GM15510 (cell line): ENCODE results near the gene RHBDD3.

Experiments
- POLR2A ChIP-seq: IDR thresholded peaks from 3 replicates; pipeline ENCODE4 v1.6.1; 2011; ENCODE audit warnings: borderline replicate concordance; ENCODE audit not compliant: insufficient read length; ENCODE audit errors: extremely low read depth

Gene RHBDD3

DNA sequence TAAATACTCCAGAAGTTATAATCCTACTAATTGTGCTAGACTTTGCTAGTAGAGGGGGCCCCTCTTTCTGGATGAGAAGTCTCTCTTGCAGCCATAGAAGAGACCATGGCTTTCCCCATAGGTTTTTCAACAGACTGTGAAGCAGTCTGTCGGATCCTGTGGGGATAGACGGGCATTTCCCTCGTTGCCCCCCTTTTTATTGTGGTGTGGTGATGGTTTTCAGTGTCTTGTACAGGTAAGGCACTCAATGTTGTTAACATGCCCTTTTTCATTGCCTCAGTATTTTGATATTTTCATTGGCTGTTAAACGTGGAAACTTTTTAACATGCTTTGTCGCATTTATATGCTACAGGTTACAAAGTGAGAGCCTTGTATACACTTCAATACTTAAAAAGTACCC lies 22.3 kb upstream of the RHBDD3 start:
- TF ChIP-seq POLR2A: no peak

DNA sequence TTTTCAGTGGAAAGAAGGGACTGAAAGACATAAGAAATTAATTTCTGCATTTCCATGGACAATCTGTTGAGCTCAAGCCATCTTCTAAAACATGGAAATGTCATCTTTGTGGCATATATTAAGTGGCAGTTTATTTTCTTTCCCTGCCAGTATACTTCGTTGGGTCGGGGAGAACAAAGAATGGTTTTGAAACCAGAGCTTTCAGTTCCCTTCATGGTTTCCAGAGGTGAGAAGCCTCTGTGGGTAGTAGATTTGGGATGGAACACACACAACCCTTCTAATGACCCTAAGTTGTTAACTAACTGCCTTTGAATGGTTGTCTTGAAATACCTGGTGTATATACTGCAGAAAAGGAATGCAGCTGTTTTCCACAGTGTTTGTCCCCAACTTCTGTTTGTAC lies 21.1 kb upstream of the RHBDD3 start:
- no peak for TF ChIP-seq POLR2A

DNA sequence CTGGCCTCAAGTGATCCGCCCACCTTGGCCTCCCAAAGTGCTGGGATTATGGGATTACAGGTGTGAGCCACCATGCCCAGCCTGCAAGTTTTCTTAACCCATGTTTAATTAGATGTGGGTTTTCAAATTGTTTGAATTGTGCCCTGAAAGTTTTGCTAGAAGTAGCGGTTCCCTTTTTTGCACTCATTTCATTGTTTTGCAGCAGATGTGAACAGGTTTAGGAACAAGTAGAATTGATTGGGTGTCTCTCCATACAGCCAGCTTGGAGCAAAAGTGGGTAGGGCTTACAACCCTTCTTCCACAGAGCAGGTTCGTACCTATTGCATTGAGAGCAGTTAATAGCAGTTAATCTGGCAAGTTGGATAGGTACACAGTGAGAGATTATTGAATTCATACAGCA lies 16.4 kb upstream of the RHBDD3 start:
- TF ChIP-seq POLR2A: no peak

DNA sequence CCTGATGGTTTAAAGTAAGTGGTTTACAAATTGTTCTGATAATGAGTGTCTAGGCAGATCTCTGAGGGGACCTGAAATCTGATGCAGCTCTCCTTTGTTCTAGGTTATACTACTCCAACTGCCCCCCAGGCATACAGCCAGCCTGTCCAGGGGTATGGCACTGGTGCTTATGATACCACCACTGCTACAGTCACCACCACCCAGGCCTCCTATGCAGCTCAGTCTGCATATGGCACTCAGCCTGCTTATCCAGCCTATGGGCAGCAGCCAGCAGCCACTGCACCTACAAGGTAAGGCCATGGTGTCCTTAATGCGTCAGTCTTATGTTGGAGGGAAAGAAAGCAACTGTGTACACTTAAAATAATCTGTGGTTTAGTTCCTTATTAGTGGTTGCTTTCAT lies 10.1 kb upstream of the RHBDD3 start:
- TF ChIP-seq POLR2A: no peak

DNA sequence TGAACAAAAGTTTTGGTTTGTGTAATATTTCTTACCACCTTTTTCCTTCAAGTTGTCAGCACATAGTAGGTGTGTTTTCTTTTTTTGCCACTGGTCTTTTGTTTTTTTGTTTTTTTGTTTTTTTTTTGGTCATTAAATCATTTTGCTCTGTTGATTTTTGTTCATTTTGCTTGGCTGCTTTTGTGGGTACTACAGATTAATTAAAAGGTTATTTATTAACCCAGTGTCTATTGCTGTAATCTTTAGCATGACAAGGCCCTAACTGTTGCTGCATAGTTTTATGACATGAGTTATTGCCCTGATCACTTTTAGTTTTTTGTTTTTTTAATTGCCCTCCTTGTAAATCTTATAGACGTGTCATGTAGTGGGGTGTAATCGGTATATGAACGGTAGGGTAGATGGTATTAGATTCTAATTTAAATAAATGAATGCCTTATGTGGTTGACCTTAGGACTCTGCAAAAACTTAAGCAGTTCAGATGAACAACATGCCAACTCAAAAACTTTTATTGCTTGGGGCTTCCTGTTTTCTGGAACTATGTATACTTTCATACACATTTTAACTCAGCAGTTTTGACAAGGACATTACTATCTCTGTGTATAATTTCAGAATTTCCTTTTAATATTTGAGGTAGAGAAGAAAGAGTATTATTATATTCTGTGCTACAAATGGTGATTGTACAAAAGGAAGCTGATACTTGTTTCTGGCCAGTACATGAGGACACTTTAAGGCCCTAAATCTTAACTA lies 8.2 kb upstream of the RHBDD3 start:
- no peak for TF ChIP-seq POLR2A

DNA sequence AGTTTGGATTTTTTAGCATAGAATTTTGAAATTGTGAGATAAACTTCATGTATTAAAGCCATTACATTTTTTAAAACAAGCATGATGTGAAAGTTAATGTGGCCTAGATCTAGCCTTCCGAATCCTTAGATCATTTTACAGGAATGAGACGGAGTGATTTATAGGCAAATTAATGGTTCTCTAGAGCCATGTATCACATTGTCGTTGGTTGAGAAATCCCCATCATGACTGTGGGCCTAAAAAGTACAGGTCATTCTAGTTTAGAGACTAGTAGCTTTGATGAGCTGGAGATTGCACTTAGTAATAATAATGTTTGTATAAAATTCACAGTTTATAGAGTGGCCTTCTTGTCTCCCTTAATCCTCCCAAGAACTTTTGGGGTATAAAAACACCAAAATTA lies 7.4 kb upstream of the RHBDD3 start:
- TF ChIP-seq POLR2A: no peak

DNA sequence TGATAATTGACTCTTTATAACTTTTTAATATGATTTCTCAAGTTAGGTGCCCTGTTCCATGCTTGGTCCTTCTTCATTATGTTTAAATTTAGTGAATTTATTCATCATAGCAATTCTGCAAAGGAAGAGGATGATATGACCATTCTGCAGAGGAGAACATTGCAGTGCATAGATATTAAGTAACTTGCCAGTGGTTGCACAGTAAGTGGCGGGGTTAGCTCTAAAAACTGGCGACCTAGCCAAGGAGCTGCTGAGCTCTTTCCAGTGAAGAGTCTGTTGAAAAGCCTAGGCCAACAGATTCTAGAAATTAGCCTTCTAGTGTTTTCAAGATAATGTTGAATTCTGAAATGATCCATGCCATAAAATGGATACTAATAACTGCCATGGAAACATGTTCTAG lies 4.8 kb upstream of the RHBDD3 start:
- TF ChIP-seq POLR2A: no peak

DNA sequence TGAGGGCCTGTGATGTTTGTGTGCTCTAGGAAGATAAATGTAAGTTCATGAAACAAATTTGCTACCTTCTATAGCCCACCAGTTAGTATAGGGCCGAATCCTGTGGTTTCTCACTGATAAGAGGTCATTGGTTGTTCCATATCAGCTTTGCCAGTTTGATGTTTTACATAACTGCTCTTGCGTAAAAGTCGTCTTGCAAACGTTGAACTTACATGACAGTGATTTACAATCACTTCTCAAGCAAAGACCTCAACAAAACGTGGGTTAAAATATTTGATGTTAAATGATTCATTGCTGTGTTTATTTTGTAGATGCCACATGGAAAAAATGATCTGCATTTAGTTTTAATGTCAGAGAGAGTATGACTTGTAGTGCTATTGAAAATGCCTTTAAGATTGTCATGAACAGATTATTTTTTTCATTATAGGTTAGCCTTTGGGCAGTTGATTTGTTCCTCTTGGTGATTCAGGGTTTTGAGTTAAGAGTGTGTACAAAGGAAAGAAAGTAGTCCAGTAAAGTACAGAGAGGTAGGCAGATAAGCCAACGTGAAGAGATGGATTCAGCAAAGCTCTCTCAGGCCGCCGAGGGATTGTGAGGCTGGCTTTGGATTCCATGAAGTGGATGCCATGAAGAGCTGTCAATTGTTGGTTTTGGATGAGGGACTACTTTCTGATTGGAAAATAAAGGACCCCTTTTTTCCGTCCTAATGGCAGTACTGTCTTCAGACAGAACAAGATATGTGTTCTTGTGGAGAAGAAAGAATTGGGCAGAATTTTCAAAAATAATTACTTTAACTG lies 2.9 kb upstream of the RHBDD3 start:
- no peak for TF ChIP-seq POLR2A

DNA sequence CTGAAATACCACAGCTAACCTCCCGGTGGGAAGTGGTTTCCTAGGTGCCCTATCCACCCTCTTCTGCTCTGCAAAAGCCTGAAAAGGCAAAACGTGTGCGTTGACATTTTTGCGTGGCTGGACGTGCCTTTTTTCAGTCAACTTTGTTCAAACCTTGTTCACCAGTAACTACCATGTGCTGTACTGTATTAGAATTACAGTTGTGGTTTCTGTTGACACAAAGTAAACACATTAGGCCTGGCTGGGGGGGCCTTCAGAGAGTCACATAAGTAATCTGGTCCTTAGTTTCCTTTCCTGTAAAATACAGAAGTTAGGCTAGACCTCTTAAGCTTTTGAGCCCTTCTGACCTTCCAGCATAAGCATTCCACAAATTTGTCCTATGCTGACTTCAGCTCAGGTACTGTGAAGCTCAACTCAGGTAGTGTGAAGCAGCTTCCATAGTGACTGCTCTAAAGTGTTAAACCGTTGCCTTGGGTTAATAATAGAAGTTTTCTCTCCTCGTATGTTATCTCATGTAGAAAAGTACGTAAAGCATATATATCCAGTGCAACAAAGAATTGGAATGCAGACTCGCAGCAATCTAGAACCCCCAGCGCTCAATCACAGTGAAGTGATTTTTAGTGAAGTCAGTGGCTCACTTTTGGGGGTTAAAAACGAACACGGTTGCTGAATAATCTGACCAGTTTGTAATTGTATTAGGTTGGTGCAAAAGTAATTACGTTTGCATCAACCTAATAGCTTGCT lies 2.1 kb upstream of the RHBDD3 start:
- no peak for TF ChIP-seq POLR2A

DNA sequence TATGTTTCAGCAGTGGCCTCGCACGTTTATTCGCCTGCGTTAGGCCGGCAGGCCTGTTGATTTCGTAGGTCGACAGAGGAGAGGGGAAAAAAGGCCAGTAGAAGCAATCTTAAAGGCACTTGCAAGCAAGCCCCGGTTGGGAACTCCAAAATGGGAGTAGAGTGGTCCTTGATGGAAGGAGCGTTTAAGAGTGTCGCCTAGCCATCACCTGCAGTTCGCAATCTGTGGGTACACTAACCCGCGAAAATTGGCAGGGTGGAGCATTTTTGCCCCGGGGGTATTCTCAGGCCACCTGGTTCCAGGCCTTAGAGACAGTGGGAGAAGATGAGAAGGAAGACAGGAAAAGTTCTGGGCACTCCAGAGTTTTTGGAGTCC lies 1.4 kb upstream of the RHBDD3 start:
- TF ChIP-seq POLR2A: no peak

DNA sequence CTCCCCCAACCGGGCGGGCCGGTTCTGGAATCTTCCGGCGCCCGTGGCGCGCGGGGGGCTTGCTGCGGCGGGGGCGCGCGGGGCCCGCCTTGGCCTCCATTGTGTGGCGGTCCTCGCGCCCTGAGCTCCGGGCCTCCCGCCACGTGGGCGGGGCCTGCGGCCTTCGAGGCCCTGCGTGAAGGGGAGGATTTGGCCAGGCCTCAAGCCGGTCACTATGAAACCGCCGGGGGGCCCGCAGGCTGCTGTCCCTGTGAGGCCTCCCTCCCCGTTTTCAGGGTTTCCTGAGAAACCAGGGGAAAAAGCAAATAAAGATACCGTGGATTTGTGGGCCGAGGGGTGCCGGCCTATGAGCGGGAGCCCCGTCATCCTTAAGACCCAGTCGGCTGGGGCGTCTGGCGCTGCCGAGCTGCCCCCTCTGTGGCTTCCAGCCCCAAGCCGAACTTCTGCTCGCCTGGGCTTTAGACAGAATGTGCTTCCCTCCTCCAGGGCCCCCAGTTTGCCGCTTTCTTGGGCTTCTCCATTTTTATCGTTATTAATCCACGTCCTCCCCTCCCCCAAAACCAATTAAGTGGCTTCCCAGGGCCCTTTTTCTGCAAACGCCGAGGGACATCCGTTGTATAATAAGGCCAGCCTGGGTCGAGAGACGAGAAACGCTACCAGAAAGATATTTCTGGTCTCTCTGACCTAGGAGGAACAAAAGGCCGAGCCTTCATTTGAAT lies 889 bp upstream of the RHBDD3 start:
- TF ChIP-seq POLR2A: no peak

DNA sequence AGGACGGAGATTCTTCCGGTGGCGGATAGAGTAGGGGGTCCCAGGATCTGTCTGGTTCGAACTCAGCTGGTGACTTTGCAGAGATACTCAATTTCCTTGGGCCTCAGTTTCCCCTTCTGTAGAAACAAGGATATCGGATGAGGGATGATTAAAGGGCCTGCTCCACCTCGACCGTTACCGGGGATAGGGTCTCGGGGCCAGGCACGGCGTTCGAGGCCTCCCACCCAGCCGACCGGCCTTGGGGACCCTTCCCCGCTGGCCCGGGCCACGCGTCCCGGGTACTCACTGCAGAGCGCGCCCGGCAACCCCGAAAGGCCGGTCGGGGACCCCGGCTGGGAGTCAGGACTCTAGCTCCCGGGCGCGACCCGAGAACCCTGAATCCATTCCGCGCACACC lies 321 bp downstream of the RHBDD3 start:
- TF ChIP-seq POLR2A: peak; percentile 24

DNA sequence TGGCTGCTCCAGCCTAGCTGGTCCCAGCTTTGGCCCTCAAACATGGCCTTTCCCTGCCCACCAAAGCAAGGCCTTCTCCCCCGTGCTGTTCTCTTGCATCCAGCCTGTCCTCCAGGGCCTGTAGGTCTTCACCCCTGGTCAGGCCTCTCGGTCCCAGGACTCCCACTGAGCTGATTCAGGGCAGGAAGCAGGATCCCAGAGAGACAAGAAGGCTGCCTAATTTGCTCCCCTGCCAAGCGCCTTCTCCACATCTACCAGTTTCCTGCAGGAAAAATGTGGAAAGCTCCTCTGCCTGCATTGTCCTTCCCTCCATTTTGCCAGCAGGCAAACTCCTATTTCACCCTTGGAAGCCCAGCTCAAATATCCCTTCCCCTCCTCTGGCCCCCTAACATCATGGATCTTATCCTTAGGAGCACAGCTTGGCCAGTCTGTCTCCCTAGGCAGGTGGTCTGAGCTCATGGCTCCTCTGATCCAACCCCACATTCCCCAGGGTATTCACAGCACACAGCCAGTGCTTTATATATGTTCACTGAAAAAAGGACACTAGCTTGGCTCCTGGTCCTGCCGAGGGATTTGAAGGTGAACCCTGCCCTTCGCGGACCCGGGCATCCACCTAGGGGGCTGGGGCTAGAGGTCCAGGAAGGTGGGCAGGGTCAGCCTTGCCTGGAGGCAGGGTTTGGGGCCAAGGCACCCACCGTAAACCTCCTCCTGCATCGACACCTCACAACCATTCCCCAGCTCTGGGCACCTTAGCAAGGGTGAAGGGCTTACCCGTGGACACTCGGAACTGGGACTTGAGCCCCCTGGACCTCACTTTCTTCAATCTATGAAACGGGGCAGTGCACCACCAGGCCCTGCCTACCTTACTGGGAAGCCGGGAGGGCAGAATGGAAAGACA lies 968 bp downstream of the RHBDD3 start:
- no peak for TF ChIP-seq POLR2A

DNA sequence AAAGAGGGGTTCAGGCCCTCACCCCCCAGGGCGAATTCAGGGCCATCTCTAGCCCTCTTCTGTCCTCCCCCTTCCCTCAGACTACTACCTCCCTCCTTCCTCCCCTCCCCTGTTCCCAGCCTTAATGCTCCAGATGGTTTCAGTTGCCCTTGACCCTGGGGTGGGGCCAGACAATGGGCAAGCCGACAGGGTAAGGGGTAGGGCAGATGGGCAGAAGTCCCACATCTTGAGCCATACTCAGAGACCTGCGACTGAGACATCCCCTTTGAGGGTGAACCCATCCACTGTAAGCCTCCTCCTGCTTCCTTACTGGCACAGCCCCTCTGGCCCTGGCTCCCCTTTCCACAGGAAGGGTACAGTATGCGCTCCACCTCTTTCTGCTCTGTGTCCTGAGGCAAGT lies 1.9 kb downstream of the RHBDD3 start:
- no peak for TF ChIP-seq POLR2A
